Measurements from ENCODE around the gene KCNQ1.

DNA sequence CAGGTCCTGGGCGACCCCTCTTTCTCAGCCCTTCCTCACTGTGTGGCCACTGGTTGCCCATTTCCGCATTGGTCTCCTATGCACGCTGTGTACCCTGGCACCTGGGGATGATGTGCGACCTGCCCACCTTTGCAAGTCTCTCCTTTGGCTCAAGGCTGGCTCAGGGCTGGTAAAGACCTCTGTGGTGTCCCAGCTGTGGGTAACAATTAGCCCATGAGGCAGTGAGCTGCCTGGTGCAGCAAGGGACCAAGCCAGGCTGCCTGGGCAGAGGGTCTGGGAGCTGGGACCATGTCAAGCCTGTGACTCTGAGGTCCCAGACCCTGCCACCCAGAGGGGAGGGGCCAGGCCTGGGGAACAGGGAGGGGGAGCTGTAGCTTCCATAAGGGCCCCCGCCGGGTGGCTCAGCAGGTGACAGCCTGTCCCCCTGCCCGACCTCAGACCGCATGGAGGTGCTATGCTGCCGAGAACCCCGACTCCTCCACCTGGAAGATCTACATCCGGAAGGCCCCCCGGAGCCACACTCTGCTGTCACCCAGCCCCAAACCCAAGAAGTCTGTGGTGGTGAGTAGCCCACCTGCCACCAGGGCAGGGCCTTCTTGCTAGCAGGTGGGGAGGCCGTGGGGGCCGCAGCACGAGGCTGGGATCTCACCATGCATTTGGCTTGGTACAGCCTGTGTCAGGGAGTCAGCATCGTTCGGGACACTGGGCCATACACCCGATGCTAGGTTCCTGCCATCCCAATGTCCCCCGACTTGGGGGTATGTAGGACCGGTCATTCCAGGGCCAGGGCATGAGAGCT lies 142.5 kb downstream of the KCNQ1 start:
- TF ChIP-seq, protein P1, sequence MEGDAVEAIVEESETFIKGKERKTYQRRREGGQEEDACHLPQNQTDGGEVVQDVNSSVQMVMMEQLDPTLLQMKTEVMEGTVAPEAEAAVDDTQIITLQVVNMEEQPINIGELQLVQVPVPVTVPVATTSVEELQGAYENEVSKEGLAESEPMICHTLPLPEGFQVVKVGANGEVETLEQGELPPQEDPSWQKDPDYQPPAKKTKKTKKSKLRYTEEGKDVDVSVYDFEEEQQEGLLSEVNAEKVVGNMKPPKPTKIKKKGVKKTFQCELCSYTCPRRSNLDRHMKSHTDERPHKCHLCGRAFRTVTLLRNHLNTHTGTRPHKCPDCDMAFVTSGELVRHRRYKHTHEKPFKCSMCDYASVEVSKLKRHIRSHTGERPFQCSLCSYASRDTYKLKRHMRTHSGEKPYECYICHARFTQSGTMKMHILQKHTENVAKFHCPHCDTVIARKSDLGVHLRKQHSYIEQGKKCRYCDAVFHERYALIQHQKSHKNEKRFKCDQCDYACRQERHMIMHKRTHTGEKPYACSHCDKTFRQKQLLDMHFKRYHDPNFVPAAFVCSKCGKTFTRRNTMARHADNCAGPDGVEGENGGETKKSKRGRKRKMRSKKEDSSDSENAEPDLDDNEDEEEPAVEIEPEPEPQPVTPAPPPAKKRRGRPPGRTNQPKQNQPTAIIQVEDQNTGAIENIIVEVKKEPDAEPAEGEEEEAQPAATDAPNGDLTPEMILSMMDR (IDR thresholded peaks at IDR 0.05; ENCODE audit: extremely low read depth in 1 of 2, insufficient read depth in 1 of 2, low read depth in 1 of 2, low read length in 2 of 2): no peak
- no peak for TF ChIP-seq MYC (IDR thresholded peaks at IDR 0.05; ENCODE audit: low read depth, low read length)
